Left lung (tissue), 10 donors: ENCODE measurements around the gene EXD2. TPM values are rescaled to one million over a fixed set of nuclear protein-coding genes. Genes with fewer than 3 reads are reported as not detected.
"Not testable (repeated sequence)": the region's sequence is repeated elsewhere in the genome, so short reads cannot be mapped to it uniquely, and the experiment has no call there.

ENCODE experiments used
- ATAC-seq: fragments of 200-7000 bp; cut with Tn5 transposase; one replicate; pipeline ENCODE4 v1.9.1; 2020; ENCODE audit warnings: moderate library complexity
- DNase-seq, 4 donors: peaks; one replicate each; pipeline ENCODE4 v3.0.0-alpha.2; 2013 to 2020
- H3K27ac ChIP-seq, 2 donors: fragments of 200-600 bp; sonication (generic) in 1 of 2; one replicate each; pipeline versions ENCODE4 v1.5.0 to v1.8.0; 2020 to 2021
- H3K27me3 ChIP-seq, 2 donors: fragments of 200-600 bp; sonication (generic) in 1 of 2; one replicate each; pipeline versions ENCODE4 v1.5.0 to v1.8.0; 2020 to 2021
- H3K36me3 ChIP-seq, 2 donors: fragments of 200-600 bp; sonication (generic) in 1 of 2; one replicate each; pipeline versions ENCODE4 v1.5.0 to v1.8.0; 2020 to 2021
- H3K4me1 ChIP-seq, 2 donors: fragments of 200-600 bp; one replicate each; pipeline ENCODE4 v1.8.0; 2021
- H3K4me3 ChIP-seq, 2 donors: fragments of 200-600 bp; sonication (generic) in 1 of 2; one replicate each; pipeline versions ENCODE4 v1.5.0 to v1.8.0; 2020 to 2021; ENCODE audit warnings: mild to moderate bottlenecking in 1 of 2
- H3K9me3 ChIP-seq, 2 donors: fragments of 200-600 bp; sonication (generic) in 1 of 2; one replicate each; pipeline versions ENCODE4 v1.5.0 to v1.8.0; 2020 to 2021
- intact Hi-C, 2 donors: fragments of 100-400 bp; cut with DNase I; formaldehyde crosslinking; loops; one replicate each; pipeline versions ENCODE4 v1.11.2 to v1.14.2; 2022
- polyA plus RNA-seq, 6 donors: library from polyadenylated mRNA; unstranded; fragments of 120-200 nt; gene quantifications; one replicate each; pipeline ENCODE4 v1.2.1, GENCODE V29; 2013; ENCODE audit not compliant: insufficient read length in 6 of 6
- total RNA-seq, 2 donors: library from RNA; stranded (reverse); fragmentation: NEBNext Ultra II Directional; extraction: Animal tissue kit (Norgen Biotek cat#: 25700); gene quantifications; one replicate each; pipeline ENCODE4 v1.2.1, GENCODE V29; 2021
- TF ChIP-seq, protein P1 (sequence below), 2 donors: fragments of 200-600 bp; sonication (generic) in 1 of 2; IDR thresholded peaks; one replicate each; pipeline versions ENCODE4 v1.5.0 to v1.8.0; 2021; ENCODE audit warnings: antibody characterized with exemption in 2 of 2
- donor health status: DM: no; HTN: yes; CAD: no.
- donor health status: DM: no; HTN: no; CAD: no.

Gene EXD2
- total and polyA plus RNA-seq, 8 donors = 24.0 to 39.0 (median 31.4) TPM

DNA sequence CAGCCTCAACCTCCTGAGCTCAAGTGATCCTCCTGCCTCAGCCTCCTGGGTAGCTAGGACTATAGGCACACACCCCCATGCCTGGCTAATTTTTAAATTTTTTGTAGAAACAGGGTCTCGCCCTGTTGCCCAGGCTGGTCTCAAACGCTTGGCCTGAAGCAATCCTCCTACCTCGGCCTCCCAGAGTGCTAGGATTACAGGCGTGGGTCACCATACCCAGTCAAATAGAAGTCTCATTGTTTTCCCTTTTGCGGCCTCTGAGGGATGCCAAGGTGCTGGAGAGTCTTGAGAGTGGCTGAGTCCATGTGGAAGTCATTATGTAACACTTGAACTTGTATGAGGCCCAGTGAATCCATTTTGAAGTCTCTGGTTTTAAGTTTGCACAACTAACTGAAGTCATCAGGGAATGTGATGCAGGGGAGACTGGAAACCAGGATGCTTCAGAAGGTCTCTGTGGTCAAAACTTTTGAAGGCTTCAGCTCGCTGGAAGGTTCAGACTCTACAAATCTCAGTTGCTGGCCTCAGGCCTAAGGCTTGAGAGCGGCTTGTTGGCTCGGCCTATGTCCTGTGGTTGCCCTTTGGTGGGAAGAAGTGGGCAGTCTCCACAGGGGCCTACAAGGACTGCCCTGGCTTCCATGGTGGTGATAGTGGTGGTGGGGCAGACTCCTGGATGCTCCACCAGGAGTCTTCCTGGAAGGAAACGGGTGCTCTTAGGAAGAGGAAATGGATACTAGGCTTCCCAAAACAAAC is 97.8 kb downstream of the EXD2 start:
- DNase-seq (no peak), ATAC-seq (no peak)
- H3K27me3 ChIP-seq = no peaks in the 10 kb centered on the region
- H3K36me3 ChIP-seq = no peaks in the 10 kb centered on the region
- TF ChIP-seq, protein P1, sequence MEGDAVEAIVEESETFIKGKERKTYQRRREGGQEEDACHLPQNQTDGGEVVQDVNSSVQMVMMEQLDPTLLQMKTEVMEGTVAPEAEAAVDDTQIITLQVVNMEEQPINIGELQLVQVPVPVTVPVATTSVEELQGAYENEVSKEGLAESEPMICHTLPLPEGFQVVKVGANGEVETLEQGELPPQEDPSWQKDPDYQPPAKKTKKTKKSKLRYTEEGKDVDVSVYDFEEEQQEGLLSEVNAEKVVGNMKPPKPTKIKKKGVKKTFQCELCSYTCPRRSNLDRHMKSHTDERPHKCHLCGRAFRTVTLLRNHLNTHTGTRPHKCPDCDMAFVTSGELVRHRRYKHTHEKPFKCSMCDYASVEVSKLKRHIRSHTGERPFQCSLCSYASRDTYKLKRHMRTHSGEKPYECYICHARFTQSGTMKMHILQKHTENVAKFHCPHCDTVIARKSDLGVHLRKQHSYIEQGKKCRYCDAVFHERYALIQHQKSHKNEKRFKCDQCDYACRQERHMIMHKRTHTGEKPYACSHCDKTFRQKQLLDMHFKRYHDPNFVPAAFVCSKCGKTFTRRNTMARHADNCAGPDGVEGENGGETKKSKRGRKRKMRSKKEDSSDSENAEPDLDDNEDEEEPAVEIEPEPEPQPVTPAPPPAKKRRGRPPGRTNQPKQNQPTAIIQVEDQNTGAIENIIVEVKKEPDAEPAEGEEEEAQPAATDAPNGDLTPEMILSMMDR (IDR thresholded peaks at IDR 0.05) = no peak
- intact Hi-C loops = no loop called here
- H3K4me3 ChIP-seq = no peak overlapping the region
- no peaks in the 10 kb centered on the region for H3K4me1 ChIP-seq
- no peak overlapping the region for H3K27ac ChIP-seq
- H3K9me3 ChIP-seq = no peaks in the 10 kb centered on the region

DNA sequence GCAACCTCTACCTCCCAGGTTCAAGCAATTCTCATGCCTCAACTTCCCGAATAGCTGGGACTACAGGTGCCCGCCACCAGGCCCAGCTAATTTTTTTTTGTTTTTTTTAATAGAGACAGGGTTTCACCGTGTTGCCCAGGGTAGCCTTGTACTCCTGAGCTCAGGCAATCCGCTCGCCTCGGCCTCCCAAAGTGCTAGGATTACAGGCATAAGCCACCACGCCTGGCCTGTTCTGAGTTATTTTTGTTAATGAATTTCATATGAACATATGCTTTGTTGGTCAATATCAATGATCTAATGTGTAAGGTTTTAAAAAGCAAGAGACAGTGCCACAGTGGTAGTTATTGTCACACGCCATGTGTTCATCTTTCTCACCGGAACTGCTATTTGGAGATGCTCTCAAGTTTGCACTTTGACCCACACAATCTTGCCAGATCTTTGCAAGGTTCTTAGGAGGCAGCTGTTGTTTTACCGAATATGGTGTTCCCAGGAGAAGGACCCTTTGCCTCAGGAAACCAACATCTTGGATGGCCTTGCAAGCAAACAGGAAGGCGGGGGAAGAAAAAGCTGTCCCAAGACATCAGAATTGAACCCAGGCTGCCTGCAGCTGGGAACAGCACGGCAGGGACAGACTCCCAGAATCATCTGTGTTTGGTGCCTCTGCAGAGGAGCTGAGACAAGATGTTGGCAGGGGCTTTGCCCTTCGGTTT is 98.7 kb downstream of the EXD2 start:
- Histone ChIP-seq H3K36me3 (no peaks in the 10 kb centered on the region), H3K4me3 (no peak overlapping the region), H3K27me3 (no peaks in the 10 kb centered on the region), H3K27ac (no peak overlapping the region), H3K9me3 (no peaks in the 10 kb centered on the region), H3K4me1 (no peaks in the 10 kb centered on the region)
- no peak for ATAC-seq
- DNase-seq = no peak
- intact Hi-C loops = no loop called here
- TF ChIP-seq, protein P1 (IDR thresholded peaks at IDR 0.05) = no peak

DNA sequence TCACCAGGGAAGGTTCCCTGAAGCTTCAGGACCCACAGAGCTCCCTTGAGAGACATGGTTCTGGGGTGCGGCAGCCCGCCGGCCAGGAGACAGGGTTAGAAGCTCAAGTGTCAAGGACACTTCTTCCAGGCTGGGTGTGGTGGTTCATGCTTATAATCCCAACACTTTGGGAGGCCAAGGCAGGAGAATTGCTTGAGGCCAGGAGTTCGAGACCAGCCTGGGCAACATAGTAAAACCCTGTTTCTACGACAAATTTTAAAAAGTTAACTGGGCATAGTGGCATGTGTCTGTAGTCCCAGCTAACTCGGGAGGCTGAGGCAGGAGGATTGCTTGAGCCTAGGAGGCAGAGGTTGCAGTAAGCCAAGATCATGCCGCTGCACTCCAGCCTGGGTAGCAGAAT is 99.6 kb downstream of the EXD2 start:
- H3K27me3 ChIP-seq, H3K9me3 ChIP-seq, H3K36me3 ChIP-seq, DNase-seq, ATAC-seq, H3K4me1 ChIP-seq, H3K4me3 ChIP-seq, intact Hi-C loops, H3K27ac ChIP-seq: not testable (repeated sequence)

DNA sequence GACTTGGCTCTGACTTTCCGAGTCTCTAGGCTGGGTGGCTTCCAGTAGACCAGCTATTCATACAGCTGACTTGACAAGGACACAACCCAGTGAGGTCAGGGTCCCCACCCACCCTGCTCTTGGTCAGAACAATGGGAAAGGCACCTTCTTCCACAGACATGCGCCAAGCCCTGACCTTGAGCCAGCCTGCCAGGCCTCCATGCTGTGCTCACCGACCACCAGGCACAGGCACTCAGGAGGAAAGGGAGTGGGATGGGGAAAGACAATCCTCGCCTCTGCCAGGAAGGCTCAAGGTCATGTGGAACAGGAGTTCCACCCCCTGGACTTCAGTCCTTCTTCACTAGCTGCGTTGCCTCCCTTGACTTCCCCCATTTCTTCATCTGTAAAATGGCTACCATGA is 100.1 kb downstream of the EXD2 start:
- H3K36me3 ChIP-seq = no peaks in the 10 kb centered on the region
- no peaks in the 10 kb centered on the region for H3K4me1 ChIP-seq
- no peak overlapping the region for H3K4me3 ChIP-seq
- ATAC-seq (no peak), DNase-seq (no peak)
- intact Hi-C loops = no loop called here
- no peaks in the 10 kb centered on the region for H3K9me3 ChIP-seq
- no peak overlapping the region for H3K27ac ChIP-seq
- no peaks in the 10 kb centered on the region for H3K27me3 ChIP-seq
- TF ChIP-seq, protein P1 (IDR thresholded peaks at IDR 0.05) = no peak

DNA sequence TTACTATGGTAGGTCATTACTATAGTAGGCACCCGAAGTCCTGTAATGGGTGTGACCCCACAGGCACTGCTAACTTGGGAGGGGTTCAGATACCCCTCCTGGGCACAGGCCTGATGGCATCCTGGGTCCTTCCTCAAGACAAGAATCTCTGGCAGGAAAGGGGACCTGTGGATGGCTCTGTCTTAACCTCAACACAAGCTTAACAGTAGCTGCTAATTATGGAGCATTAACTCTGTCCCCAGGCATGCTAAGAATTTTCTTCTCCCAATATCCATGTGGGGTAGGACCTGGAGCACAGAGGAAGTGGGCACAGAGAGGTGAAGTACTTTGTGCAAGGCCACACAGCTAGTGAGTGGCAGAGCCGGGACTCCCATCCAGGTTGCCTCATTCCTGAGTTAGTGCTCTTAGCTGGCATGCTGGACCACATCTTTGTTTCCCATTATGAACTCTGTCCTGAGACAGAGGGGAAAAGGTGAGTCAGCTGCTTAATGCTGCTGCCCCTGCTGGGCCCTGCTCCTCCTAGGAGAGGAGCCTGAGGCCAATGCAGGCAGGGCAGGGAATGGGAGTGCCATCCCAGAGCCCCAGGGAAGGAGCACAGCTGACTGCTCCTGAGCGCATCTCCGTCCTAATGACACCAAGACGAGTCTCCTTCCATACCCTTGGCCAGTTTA is 100.7 kb downstream of the EXD2 start:
- intact Hi-C loops = no loop called here
- DNase-seq = no peak
- Histone ChIP-seq H3K36me3 (no peaks in the 10 kb centered on the region), H3K4me3 (no peak overlapping the region), H3K9me3 (no peaks in the 10 kb centered on the region), H3K27ac (no peak overlapping the region), H3K4me1 (no peaks in the 10 kb centered on the region), H3K27me3 (no peaks in the 10 kb centered on the region)
- ATAC-seq = no peak
- TF ChIP-seq, protein P1 (IDR thresholded peaks at IDR 0.05) = no peak

Other genes with a start within 250 kb of the EXD2 start
- gene ACTN1, start 212.2 kb upstream of the EXD2 start, total RNA-seq = 100 to 1,000 TPM; 164 to 225 TPM
- 100 to 1,000 TPM; 125 to 153 (median 136) TPM for gene ACTN1, start 212.2 kb upstream of the EXD2 start, polyA plus RNA-seq
- gene DCAF5, start 38.4 kb upstream of the EXD2 start, total RNA-seq = 10 to 100 TPM; 45.9 to 46.9 TPM
- 10 to 100 TPM; 55.5 to 66.9 (median 59.8) TPM for gene DCAF5, start 38.4 kb upstream of the EXD2 start, polyA plus RNA-seq
- 1 to 10 TPM; 2.4 to 3.0 TPM for gene GALNT16, start 68.7 kb downstream of the EXD2 start, total RNA-seq
- gene GALNT16, start 68.7 kb downstream of the EXD2 start, polyA plus RNA-seq = 1 to 10 TPM; 2.8 to 5.0 (median 3.8) TPM
- gene ERH, start 206.8 kb downstream of the EXD2 start, total RNA-seq = 100 to 1,000 TPM; 134 to 158 TPM
- 100 to 1,000 TPM; 265 to 309 (median 288) TPM for gene ERH, start 206.8 kb downstream of the EXD2 start, polyA plus RNA-seq
- 10 to 100 TPM; 64.8 to 66.4 TPM for gene SLC39A9, start 207.2 kb downstream of the EXD2 start, total RNA-seq
- 10 to 100 TPM; 61.6 to 75.8 (median 70.8) TPM for gene SLC39A9, start 207.2 kb downstream of the EXD2 start, polyA plus RNA-seq